GM19372 (cell line): ENCODE measurements around the gene PRPF4.
"Not testable (repeated sequence)": the region's sequence is repeated elsewhere in the genome, so short reads cannot be mapped to it uniquely, and the experiment has no call there.

Experiments
- ATAC-seq: cut with Tn5 transposase; IDR thresholded peaks from one replicate; pipeline ENCODE4 v1.9.1; 2021; ENCODE audit warnings: mild to moderate bottlenecking, low read depth, moderate library complexity; ENCODE audit not compliant: unreplicated experiment

Gene PRPF4

GRCh38 chr9:113275157-113276131, at the start of gene PRPF4, which contains the start of gene CDC26:
Gene PRPF4, plus strand, starts transcription at chr9:113275658. Its CDS starts 86 bp downstream, at chr9:113275744.
Gene CDC26, minus strand, starts transcription at chr9:113275572. Its CDS starts 3,065 bp downstream, at chr9:113272507.
- ATAC-seq: peak; percentile 98

- ATAC-seq: no peak
Observed at GRCh38 chr9:113227436-113227835, 48.0 kb upstream of the PRPF4 start.

DNA sequence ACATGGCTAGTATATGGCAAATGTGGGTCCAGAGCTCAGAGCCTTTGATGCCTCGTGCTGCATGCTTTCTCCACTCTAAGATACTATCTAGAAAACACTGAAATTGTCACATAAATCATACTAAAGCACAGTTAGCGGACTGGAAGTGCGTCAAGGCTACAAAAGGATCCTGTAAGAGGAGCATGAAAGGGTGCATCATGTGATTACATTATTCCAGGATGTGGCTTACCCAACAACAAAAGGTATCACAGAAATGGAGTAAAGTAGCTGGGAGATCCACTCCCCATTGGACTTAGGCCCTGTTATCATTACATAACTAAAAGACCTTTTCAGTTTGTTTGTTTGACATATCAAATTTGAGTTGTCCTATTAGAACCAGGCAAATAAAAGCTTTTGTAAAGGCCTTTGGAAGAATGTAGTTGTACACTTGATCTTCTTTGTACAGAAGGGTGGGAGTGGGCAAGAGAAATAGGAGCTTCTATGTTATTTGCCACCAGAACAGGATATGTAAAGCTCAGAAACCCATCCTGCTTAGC, 47.3 kb upstream of the PRPF4 start:
- no peak for ATAC-seq

DNA sequence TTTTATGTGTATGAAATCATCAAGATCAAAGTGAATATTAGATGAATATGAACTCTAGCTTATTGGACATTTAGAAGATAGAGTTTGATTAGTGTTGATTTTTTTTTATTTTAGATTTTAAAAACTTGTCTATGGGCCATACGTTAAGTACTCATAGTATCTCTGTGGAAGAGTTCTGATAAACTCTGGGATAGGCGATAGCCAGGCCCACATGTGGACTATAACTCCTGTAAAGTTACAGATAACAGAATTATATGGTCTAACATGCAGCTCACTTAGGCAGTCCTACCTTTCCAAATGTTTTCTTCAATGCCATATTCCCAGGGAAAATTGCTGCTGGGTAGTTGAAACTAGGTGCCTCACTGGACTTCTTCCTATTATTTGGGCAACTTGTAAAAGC, 43.8 kb upstream of the PRPF4 start:
- no peak for ATAC-seq

DNA sequence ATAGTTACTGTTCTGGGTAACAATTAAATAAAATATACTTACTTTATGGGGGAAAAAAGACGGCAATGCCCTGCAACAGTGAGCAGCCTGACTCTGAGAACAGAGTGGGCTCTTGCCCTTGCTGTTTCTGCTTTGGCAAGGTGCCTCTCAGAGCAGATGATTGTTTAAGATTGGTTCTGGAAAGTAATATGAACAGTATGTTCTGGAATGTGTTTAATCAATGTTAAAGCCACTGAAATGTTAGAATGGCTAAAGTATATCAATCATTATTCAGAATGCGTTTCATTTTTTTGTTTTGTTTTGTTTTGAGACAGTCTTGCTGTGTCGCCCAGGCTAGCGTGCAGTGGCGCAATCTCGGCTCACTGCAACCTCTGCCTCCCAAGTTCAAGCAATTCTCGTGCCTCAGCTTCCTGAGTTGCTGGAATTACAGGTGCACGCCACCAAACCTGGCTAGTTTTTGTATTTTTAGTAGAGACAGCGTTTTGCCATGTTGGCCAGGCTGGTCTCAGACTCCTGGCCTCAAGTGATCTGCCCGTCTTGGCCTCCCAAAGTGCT, 39.7 kb upstream of the PRPF4 start:
- ATAC-seq: not testable (repeated sequence)

GRCh38 chr9:113237026-113237425, 38.4 kb upstream of the PRPF4 start:
- ATAC-seq: no peak

- no peak for ATAC-seq
Observed at GRCh38 chr9:113238202-113238858, 37.1 kb upstream of the PRPF4 start.

- ATAC-seq: no peak
Observed at GRCh38 chr9:113238859-113239232, 36.6 kb upstream of the PRPF4 start.

GRCh38 chr9:113241161-113241560, 34.3 kb upstream of the PRPF4 start:
- ATAC-seq: no peak

- ATAC-seq: no peak
Observed at GRCh38 chr9:113244556-113244955, 30.9 kb upstream of the PRPF4 start.

GRCh38 chr9:113245894-113246293, 29.6 kb upstream of the PRPF4 start:
- no peak for ATAC-seq

GRCh38 chr9:113246928-113247327, 28.5 kb upstream of the PRPF4 start:
- ATAC-seq: no peak

DNA sequence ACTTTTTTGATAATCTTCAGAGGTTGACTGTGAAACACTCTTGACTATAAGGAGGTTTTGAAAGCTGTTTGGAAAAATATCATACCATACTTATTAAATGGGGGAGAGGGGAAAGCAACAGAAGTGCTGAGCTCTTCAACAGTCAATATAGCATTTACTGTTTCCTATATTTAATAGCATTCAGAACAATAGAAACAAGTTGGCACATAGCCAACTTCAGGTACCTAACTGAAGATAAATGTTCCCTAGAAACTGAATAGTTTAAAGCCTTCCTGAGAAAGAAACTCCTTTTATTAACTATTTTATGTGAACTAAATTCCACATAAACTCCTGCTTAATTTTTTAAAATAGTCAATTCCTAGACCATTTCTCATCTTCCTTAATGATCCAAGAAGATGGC, 27.8 kb upstream of the PRPF4 start:
- ATAC-seq: no peak

- ATAC-seq: not testable (repeated sequence)
Observed at GRCh38 chr9:113249661-113250060, 25.8 kb upstream of the PRPF4 start.

GRCh38 chr9:113250807-113251206, 24.7 kb upstream of the PRPF4 start:
- ATAC-seq: no peak

DNA sequence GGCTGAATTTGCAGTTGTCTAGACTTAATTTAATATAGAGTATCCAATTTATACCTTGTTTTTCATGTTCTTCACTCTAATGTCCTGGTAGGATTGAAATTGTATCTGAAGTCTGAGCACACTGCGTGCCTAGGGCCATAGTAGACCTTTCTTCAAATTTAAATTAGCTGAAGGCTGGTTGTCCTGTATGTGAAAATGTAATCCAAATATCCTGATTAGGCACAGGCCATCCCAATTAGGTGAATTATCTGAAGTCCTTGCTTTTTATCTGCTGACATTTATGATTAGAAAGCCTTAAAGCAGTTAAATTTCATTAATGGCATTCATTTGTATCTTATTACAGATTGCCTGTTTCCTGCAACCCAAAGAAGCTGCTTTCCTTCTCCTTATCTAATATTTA, 20.5 kb upstream of the PRPF4 start:
- ATAC-seq: no peak

GRCh38 chr9:113255438-113255837, 20.0 kb upstream of the PRPF4 start:
- ATAC-seq: no peak

- ATAC-seq: no peak
Observed at GRCh38 chr9:113257863-113258262, 17.6 kb upstream of the PRPF4 start.

DNA sequence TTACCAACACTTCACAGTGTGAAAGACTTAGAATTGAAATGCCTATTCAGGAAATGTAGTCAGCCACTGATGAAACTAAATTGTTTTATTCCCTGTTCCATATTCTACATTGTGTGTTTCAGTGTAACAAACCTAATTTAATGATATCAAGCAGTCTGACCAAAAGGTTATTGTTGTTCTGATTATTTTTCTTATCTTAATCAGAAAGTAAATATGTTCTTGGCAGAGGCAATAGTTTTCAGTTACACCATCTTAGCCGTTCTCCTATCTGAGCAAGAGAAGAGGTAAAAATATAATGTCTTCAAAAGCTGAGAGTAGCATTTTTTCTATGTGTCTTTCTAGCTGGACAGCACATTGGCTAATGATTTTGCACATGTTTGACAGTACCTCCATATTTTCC, 17.2 kb upstream of the PRPF4 start:
- ATAC-seq: no peak

- ATAC-seq: no peak
Observed at GRCh38 chr9:113261917-113262671, 13.4 kb upstream of the PRPF4 start.
